OCI-LY7 (cell line): ENCODE data around the gene C3orf18. TPM values are rescaled to one million over a fixed set of nuclear protein-coding genes. Genes with fewer than 3 reads are reported as not detected.

ENCODE experiments used
- BruUV-seq: library from RNA; stranded (reverse); fragments of 400-500 nt; replicated peaks from 2 replicates; lab custom pipeline; 2021; lab: Mats Ljungman, UMichigan
- CTCF ChIA-PET: fragments of 300-600 bp; sonication (Branson Sonifier 250); formaldehyde crosslinking; loops from one replicate; lab custom pipeline; 2022; ENCODE audit warnings: antibody characterized with exemption; ENCODE audit not compliant: unreplicated experiment; lab: Charles Lee
- POLR2A ChIA-PET: fragments of 300-600 bp; sonication (Branson Sonifier 250); formaldehyde crosslinking; loops from one replicate; lab custom pipeline; 2022; ENCODE audit warnings: antibody characterized with exemption; lab: Charles Lee
- DNase-seq: peaks from one replicate; pipeline ENCODE4 v3.0.0-alpha.2; 2015; ENCODE audit warnings: low spot score
- H2AFZ ChIP-seq: fragments of 200-600 bp; sonication (generic), shearing (Covaris generic); 2 replicates; pipeline ENCODE4 v1.6.1; 2014; ENCODE audit warnings: mild to moderate bottlenecking, antibody characterized with exemption, low read length, moderate library complexity
- H3K27ac ChIP-seq: fragments of 200-600 bp; sonication (generic); 2 replicates; pipeline ENCODE4 v1.5.1; 2014; ENCODE audit warnings: mixed run types, low read depth, mild to moderate bottlenecking, moderate library complexity, low read length, inconsistent platforms; ENCODE audit not compliant: poor library complexity, severe bottlenecking
- H3K36me3 ChIP-seq: fragments of 200-600 bp; sonication (generic); 2 replicates; pipeline ENCODE4 v1.6.1; 2014; ENCODE audit warnings: mild to moderate bottlenecking, antibody characterized with exemption, low read length, moderate library complexity, mixed read lengths; ENCODE audit not compliant: insufficient read depth
- H3K4me1 ChIP-seq: fragments of 200-600 bp; sonication (generic); 2 replicates; pipeline ENCODE4 v1.5.1; 2014; ENCODE audit warnings: mild to moderate bottlenecking, low read length; ENCODE audit not compliant: insufficient read depth, poor library complexity, severe bottlenecking
- H3K4me2 ChIP-seq: fragments of 200-600 bp; sonication (generic); 2 replicates; pipeline ENCODE4 v1.6.1; 2014; ENCODE audit warnings: mild to moderate bottlenecking, low read length
- H3K4me3 ChIP-seq: fragments of 200-600 bp; sonication (generic); 2 replicates; pipeline ENCODE4 v1.5.1; 2014; ENCODE audit warnings: mild to moderate bottlenecking, low read depth, low read length; ENCODE audit not compliant: poor library complexity, severe bottlenecking
- H3K79me2 ChIP-seq: fragments of 200-600 bp; sonication (generic); 2 replicates; pipeline ENCODE4 v1.6.1; 2016; ENCODE audit warnings: low read depth, mild to moderate bottlenecking, low read length, moderate library complexity, mixed read lengths; ENCODE audit not compliant: insufficient read depth
- H3K9me2 ChIP-seq: fragments of 200-600 bp; sonication (generic); 2 replicates; pipeline ENCODE4 v1.6.1; 2016; ENCODE audit warnings: mild to moderate bottlenecking, low read length, mixed read lengths; ENCODE audit not compliant: insufficient read depth
- H3K9me3 ChIP-seq: fragments of 200-600 bp; sonication (generic); 2 replicates; pipeline ENCODE4 v1.6.1; 2014; ENCODE audit warnings: mild to moderate bottlenecking, mixed run types, low read length, mixed read lengths
- H4K20me1 ChIP-seq: fragments of 200-600 bp; sonication (generic); 2 replicates; pipeline ENCODE4 v1.6.1; 2014; ENCODE audit warnings: mild to moderate bottlenecking, antibody characterized with exemption, low read length, moderate library complexity, mixed read lengths; ENCODE audit not compliant: insufficient read depth
- CTCF ChIP-seq: fragments of 200-600 bp; sonication (generic); conservative IDR thresholded peaks from 2 replicates; pipeline ENCODE4 v1.5.1; 2014; ENCODE audit warnings: mild to moderate bottlenecking, antibody characterized with exemption, low read length, moderate library complexity, mixed read lengths
- EZH2phosphoT487 ChIP-seq: fragments of 200-600 bp; sonication (generic); IDR thresholded peaks from 2 replicates; pipeline ENCODE4 v1.6.1; 2018; ENCODE audit warnings: low read depth, borderline replicate concordance, mild to moderate bottlenecking, mixed run types, antibody characterized with exemption, low read length, moderate library complexity, mixed read lengths
- intact Hi-C: fragments of 100-400 bp; cut with micrococcal nuclease; formaldehyde crosslinking; loops from one replicate; pipeline ENCODE4 v1.10.0; 2022; ENCODE audit not compliant: unreplicated experiment
- total RNA-seq, 2 experiments: library from RNA; depleted of rRNA in 1 of 2; stranded (reverse); fragments of >200 nt in 1 of 2; shearing (Covaris generic) in 1 of 2; gene quantifications; 2 replicates each; pipeline ENCODE4 v1.2.3, GENCODE V29; 2014 to 2022

Gene C3orf18
- total RNA-seq, 2 experiments from 2014 or later = 8.0 to 9.5 TPM

DNA sequence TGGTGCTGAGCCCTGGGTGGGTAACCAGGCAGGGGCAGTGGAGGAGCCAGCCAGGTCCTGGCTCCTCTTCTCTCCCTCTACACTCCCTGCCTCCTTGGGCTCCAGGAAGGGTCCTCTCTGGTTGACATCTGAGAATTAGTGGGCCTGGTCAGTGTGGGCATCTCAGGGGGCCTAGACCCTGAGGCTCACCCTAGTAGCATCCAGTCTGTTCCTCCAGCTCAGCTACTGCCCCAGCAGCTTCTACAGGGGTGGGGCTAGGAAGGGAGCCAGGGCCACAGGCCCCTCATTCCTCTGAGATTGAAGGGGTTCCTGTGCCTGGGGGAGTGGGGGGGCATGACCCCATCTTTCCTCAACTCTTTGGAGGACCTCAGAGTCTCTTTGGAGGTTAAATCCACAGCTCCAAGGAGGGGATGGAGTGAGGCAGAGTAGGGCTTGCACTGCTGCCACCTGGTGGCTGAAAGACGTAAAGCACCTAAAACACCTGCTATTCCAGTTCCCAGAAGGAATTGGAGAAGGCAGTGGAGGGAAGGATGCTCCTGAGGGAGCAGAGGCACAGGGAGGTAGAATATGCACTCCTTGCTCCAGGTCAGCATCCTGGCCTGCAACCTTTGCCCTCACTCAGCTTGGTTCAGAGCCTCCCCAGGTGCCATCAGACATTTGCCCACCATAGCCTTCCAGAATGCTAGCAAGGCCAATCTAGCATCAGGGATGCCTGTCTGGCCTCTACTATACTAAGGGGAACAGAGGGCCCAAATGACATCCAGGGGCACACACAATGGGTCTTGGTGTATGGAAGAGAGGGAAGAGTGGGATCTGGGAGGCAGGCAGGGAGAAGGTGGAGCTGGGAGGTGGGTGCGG, 25.1 kb downstream of the C3orf18 start:
- Histone ChIP-seq H3K4me2 (no peak overlapping the region), H3K9me2 (no peaks in the 10 kb centered on the region), H3K36me3 (no peaks in the 10 kb centered on the region), H2AFZ (no peak overlapping the region), H3K4me3 (no peak overlapping the region), H3K4me1 (no peaks in the 10 kb centered on the region), H3K27ac (no peak overlapping the region), H3K79me2 (no peaks in the 10 kb centered on the region), H3K9me3 (no peaks in the 10 kb centered on the region), H4K20me1 (no peaks in the 10 kb centered on the region)
- POLR2A ChIA-PET = no interaction called here
- TF ChIP-seq EZH2phosphoT487 (no peak), CTCF (peak; percentile 95)
- intact Hi-C loops = loop anchor here (1.0 to 2.0 kb wide), 2 partner anchors 106 to 196 kb away; no protein-coding TSS in a partner anchor
- peak; percentile 56 for DNase-seq
- no TSS peak for BruUV-seq
- CTCF ChIA-PET = interaction anchor here (0.6 to 1.0 kb wide), 7 partner anchors 23 to 1121 kb away, joined by 3 to 8 read pairs (median 4); partner anchors contain the start of gene HEMK1

DNA sequence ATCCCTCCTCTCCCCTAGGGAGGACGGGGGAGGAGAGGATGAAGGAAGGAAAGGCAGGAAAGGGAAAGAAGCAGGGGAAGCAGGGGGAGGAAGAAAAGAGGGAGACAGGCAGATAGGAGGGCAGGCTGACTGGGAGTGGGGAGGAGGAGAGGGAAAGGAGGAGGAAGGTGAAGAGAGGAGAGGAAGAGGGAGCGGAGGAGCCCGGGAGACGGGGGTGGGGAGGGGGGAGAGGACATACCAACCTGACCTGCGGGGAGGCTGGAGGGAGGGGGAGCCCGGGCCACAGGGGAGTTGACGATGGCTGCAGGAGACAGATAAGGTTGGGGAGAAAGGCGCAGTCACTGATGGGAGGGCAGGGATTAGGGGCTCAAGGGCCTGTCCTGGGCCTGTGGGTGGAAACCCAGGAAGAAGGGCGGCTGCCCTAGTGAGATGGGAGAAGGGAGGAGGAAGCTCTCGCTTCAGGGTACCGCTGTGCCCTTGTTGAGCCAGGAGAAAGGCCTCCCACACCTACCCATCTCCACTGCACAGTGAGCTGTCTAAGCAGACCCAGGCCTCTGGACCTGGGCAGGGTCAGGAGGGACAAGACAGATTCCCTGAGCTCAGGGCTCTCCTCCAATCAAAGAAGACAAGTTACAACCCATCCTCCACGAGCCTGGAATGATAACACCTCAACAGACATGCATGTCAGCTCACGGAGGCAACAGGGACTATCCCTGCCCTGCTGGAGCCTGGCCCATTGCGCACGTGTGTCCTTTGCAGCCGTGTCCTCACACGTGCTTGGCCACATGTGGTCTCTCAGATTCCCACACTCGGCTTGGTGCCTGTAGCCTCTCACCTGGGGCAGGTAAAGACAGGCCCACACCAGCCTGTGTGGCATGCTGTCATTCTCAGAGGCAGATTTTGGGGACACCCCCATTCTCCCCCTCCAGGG, 27.9 kb downstream of the C3orf18 start:
- H3K4me2 ChIP-seq = no peak overlapping the region

More for the DNA sequence above, 27.9 kb downstream of the C3orf18 start:
- Histone ChIP-seq H3K79me2 (no peaks in the 10 kb centered on the region), H3K4me3 (no peak overlapping the region), H3K36me3 (no peaks in the 10 kb centered on the region), H3K9me2 (no peaks in the 10 kb centered on the region), H3K9me3 (no peaks in the 10 kb centered on the region), H3K4me1 (no peaks in the 10 kb centered on the region), H3K27ac (no peak overlapping the region), H4K20me1 (no peaks in the 10 kb centered on the region), H2AFZ (no peak overlapping the region)
- ChIA-PET CTCF (interaction anchor here (0.6 to 1.3 kb wide), 2 partner anchors 16 to 117 kb away, joined by 3 to 4 read pairs; no protein-coding TSS in a partner anchor), POLR2A (interaction anchor here (0.6 kb wide), 1 partner anchor 143 kb away, joined by 3 read pairs; no protein-coding TSS in a partner anchor)
- TF ChIP-seq EZH2phosphoT487 (no peak), CTCF (no peak)
- intact Hi-C loops = no loop called here
- no TSS peak for BruUV-seq
- DNase-seq = no peak
